ENCODE results near the gene TGFBR2.

The TGFBR2 gene

DNA sequence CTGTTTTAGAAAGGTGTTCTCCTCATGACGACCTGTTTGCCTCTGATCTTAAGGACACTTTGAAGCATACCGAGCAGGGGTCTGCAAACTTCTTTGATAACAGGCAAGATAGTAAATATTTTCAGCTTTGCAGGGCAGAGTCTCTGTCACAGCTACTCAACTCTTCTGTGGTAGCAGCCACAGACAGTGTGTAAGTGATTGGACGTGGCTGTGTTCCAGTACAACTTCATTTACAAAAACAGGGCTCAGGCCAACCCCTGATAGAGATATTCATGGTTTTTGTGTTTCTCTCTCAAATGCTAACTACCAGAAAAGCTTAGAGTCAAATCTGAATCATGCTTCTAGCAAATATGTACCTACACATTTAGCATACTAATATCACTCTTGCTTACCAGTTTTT lies 51.5 kb downstream of the TGFBR2 start:
- TF ChIP-seq, protein P1, sequence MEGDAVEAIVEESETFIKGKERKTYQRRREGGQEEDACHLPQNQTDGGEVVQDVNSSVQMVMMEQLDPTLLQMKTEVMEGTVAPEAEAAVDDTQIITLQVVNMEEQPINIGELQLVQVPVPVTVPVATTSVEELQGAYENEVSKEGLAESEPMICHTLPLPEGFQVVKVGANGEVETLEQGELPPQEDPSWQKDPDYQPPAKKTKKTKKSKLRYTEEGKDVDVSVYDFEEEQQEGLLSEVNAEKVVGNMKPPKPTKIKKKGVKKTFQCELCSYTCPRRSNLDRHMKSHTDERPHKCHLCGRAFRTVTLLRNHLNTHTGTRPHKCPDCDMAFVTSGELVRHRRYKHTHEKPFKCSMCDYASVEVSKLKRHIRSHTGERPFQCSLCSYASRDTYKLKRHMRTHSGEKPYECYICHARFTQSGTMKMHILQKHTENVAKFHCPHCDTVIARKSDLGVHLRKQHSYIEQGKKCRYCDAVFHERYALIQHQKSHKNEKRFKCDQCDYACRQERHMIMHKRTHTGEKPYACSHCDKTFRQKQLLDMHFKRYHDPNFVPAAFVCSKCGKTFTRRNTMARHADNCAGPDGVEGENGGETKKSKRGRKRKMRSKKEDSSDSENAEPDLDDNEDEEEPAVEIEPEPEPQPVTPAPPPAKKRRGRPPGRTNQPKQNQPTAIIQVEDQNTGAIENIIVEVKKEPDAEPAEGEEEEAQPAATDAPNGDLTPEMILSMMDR (IDR thresholded peaks at IDR 0.05; ENCODE audit: insufficient read depth, low read length) = no peak
- TF ChIP-seq, protein P2, sequence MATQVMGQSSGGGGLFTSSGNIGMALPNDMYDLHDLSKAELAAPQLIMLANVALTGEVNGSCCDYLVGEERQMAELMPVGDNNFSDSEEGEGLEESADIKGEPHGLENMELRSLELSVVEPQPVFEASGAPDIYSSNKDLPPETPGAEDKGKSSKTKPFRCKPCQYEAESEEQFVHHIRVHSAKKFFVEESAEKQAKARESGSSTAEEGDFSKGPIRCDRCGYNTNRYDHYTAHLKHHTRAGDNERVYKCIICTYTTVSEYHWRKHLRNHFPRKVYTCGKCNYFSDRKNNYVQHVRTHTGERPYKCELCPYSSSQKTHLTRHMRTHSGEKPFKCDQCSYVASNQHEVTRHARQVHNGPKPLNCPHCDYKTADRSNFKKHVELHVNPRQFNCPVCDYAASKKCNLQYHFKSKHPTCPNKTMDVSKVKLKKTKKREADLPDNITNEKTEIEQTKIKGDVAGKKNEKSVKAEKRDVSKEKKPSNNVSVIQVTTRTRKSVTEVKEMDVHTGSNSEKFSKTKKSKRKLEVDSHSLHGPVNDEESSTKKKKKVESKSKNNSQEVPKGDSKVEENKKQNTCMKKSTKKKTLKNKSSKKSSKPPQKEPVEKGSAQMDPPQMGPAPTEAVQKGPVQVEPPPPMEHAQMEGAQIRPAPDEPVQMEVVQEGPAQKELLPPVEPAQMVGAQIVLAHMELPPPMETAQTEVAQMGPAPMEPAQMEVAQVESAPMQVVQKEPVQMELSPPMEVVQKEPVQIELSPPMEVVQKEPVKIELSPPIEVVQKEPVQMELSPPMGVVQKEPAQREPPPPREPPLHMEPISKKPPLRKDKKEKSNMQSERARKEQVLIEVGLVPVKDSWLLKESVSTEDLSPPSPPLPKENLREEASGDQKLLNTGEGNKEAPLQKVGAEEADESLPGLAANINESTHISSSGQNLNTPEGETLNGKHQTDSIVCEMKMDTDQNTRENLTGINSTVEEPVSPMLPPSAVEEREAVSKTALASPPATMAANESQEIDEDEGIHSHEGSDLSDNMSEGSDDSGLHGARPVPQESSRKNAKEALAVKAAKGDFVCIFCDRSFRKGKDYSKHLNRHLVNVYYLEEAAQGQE (IDR thresholded peaks at IDR 0.05; ENCODE audit: insufficient replicate concordance, low read depth) = no peak
- no peak for TF ChIP-seq GABPA (IDR thresholded peaks at IDR 0.05; ENCODE audit: low read depth)
- TF ChIP-seq SPI1 (IDR thresholded peaks at IDR 0.05; ENCODE audit: borderline replicate concordance, low read depth) = no peak
- TF ChIP-seq POLR2AphosphoS5 (IDR thresholded peaks at IDR 0.05; ENCODE audit: low read depth) = no peak
- Histone ChIP-seq H3K4me3 (replicated peaks; ENCODE audit: insufficient read depth, low read length) (no peak overlapping the region), H3K27ac (replicated peaks) (peak overlapping the region; percentile 62), H3K27me3 (ENCODE audit: insufficient read depth, poor library complexity, severe bottlenecking) (no peaks in the 10 kb centered on the region)
- DNase-seq (ENCODE audit: low read depth in 1 of 2, low spot score in 1 of 2) = no peak

DNA sequence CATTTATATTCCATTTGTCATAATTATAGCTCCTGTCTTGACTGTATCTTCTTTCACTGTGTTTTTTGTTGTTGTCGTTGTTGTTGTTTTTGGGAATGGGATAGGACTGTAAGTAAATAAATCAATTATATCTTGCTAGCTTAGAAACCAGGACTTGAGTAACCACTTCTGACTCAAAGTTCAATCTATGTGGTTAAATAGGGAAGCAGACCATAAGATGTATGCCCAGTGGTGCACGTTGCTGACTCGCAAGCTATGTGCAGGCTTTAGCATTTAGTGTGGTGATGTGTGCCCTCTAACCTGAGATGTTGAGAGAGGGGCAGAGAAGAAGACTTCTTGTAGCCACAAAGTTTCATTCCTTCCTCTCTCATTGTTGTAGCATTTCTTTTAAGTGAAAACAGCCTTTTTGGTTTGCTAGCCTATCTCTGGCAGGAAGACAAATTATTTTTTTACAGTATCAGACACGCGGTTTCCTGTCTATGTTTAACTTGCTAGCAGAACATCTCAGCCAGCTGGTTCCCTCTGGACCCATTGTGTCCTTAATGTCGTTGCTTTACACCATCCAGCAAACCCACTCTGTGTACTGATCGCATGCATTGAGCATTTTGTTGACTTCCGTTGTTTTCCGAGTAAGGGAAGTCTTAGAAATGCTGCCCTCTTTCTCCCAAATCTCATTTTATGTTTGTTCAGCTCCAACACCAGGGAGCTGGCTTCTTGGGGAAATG lies 52.1 kb downstream of the TGFBR2 start:
- peak in 1 of 2 experiments; percentile 75 for DNase-seq (ENCODE audit: low read depth in 1 of 2, low spot score in 1 of 2)
- no peaks in the 10 kb centered on the region for H3K27me3 ChIP-seq (ENCODE audit: insufficient read depth, poor library complexity, severe bottlenecking)
- H3K27ac ChIP-seq (replicated peaks) = peak overlapping the region; percentile 62
- no peak overlapping the region for H3K4me3 ChIP-seq (replicated peaks; ENCODE audit: insufficient read depth, low read length)
- TF ChIP-seq, protein P1 (IDR thresholded peaks at IDR 0.05; ENCODE audit: insufficient read depth, low read length) = no peak
- TF ChIP-seq POLR2AphosphoS5 (IDR thresholded peaks at IDR 0.05; ENCODE audit: low read depth) = no peak
- TF ChIP-seq, protein P2 (IDR thresholded peaks at IDR 0.05; ENCODE audit: insufficient replicate concordance, low read depth) = no peak
- TF ChIP-seq GABPA (IDR thresholded peaks at IDR 0.05; ENCODE audit: low read depth) = no peak
- peak; percentile 38; the same call in 1 of the 2 replicates for TF ChIP-seq SPI1 (IDR thresholded peaks at IDR 0.05; ENCODE audit: borderline replicate concordance, low read depth)

DNA sequence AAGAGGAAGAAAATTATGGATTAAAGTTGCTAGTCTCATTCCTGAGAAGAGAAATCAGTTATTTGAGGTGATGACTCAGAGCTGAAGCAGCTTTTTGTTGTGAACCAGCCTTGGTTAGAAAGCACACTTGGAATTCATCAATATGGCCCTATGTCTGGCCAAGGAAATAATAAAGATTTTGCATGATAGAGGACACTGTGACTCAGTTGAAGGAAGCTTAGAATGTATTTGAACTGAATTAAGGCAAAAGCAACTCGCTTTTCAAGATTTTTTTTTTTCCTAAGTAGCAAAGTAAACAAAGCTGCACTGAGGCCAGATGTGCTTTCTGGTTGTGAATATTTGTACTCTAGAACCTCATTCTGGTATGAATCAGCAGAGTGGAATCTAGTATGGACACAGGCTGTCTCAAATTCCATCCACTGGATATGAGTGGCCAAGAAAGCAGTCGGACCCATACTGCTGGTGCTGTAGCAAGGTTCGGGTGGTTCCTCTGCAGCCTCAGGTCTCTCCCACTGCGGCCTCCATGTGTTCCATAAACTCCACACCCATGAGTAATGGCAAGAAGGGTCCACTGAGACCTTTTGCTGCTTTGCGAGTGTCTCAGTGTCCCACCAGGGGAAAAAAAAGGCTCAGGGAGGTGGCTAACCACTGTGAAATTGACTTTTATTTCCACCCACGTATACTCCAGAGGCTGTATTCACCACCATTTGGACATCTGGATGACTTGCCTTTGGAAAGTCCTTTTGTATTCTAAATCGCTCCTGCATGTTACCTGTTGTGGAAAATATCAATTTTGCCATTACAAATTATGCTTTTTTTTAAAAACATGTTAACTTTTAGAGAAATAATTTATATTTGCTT lies 53.1 kb downstream of the TGFBR2 start:
- Histone ChIP-seq H3K27ac (replicated peaks) (peak overlapping the region; percentile 62), H3K27me3 (ENCODE audit: insufficient read depth, poor library complexity, severe bottlenecking) (no peaks in the 10 kb centered on the region), H3K4me3 (replicated peaks; ENCODE audit: insufficient read depth, low read length) (no peak overlapping the region)
- DNase-seq (ENCODE audit: low read depth in 1 of 2, low spot score in 1 of 2) = no peak
- TF ChIP-seq GABPA (IDR thresholded peaks at IDR 0.05; ENCODE audit: low read depth) (no peak), POLR2AphosphoS5 (IDR thresholded peaks at IDR 0.05; ENCODE audit: low read depth) (no peak), SPI1 (IDR thresholded peaks at IDR 0.05; ENCODE audit: borderline replicate concordance, low read depth) (no peak)
- TF ChIP-seq, protein P2 (IDR thresholded peaks at IDR 0.05; ENCODE audit: insufficient replicate concordance, low read depth) = no peak
- TF ChIP-seq, protein P1 (IDR thresholded peaks at IDR 0.05; ENCODE audit: insufficient read depth, low read length) = no peak

All from HL-60 (cell line).